Measurements from ENCODE around the gene CAMK2B.
A peak's percentile ranks its signal among the peaks of the same experiment; 100 is the strongest.

The CAMK2B gene

DNA sequence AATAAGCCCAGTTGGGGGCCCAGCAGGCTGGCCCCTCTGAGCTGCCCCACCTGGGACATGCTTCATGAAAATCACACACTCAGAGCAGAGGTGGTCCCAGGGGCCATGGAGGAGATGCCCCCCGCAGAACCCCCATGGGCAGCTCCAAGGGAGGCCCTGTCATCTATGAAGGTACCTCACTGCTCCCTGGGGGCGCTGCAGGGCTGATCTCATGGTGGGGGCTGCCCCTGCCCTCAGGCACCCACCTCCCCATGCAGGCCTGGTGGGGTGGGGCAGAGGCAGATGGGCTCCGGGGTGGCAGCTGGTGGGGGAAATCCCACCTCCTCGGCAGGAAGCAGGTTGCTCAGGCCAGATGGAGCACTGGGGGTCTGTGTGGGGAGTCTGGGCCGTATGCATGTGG is 64.2 kb downstream of the CAMK2B start:
- DNase-seq (ENCODE audit: insufficient read length, low spot score) = no peak
- TF ChIP-seq POLR2A (IDR thresholded peaks at IDR 0.05; ENCODE audit: low read depth, low read length) = no peak
- FAIRE-seq = no peak

DNA sequence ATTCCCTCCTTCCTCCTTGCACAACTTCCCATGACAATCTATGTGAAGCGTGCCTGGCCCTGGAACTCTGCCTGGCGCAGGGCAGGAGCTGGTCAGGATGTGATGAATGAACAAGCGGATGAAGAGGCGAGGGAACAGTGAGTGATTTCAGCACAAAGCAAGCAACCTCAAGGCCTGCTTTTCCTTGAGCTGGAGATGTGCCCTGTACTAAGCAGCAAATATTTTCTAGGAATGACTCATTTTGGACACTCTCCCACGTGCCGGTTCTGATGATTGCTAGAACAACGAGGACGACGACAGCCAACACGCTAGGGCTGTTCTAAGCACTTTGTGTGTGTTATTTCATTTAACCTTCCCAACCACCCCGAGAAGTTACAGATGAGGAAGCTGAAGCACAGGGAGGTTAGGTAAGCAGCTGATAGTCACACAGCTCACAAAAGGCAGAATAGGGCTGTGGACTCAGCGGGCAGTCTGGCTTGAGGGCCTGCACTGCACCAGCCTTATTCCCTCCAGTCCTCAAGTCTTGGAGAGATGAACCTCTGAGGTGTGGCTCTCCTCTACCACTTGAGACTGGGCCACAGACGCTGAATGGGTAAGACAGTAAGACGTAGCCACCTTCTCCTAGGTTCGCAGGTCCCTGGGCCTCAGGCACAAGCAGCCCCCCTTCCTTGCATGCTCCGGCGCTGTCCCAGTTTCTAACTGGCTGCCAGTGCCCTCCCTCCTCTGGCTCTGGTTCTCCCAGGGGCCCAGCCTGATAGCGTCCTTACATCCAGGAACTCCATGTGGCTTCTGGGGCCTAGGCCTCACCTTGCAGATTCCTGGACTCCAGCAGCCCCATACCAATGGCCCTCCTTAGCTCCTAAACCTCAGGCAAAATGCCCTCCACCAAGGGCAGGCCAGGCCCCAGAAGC is 65.6 kb downstream of the CAMK2B start:
- no peak for FAIRE-seq
- TF ChIP-seq POLR2A (IDR thresholded peaks at IDR 0.05; ENCODE audit: low read depth, low read length) = no peak
- peak; percentile 65 for DNase-seq (ENCODE audit: insufficient read length, low spot score)

DNA sequence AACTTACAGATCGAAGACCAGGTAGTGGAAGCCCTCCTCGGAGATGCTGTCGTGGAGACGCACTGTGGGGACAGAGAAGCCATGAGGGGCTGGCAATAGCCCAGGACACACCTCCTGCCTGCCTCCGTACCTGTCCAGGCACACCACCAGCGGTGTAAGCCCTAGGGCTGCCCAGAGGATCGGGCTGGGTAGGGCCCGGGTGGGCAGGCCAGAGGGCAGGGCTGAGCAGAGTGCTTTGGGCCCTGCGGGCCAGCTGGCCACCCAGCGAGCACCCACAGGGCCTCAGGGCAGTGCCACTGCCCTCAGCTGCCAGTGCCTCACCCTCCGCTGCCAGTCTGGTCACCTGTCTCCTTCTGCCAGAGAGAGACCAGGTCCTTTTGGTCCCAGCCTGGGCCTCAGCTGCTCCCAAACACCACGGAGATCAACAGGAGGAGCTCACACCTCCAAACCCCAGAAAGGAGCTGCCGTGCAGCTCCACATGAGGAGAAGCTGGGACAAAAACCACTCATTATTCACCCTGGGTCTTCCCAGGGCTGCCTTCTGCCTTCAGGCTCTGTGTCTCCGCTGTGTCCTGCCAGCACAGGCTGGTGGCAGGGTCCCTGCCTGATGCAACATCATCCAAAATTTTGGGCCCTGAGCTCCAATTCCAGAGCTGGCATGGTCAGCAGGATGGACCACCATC is 66.4 kb downstream of the CAMK2B start:
- no peak for FAIRE-seq
- no peak for DNase-seq (ENCODE audit: insufficient read length, low spot score)

DNA sequence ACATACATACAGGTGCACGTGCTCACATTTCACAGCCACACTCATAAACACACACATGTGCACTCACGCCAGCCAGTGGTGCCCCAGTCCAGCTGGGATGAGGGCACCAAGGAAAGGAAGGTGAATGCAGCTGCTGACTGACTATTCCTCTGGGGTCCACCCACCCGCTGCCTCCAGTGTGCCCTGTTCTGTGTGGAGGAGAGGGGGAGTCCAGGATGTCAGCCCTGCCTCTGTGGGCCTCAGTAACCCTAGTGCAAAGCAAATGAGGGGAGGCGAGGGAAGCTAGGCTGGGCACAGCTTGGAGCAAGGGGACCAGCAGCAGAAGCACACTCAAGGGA is 67.0 kb downstream of the CAMK2B start:
- TF ChIP-seq POLR2A (IDR thresholded peaks at IDR 0.05; ENCODE audit: low read depth, low read length) = no peak
- DNase-seq (ENCODE audit: insufficient read length, low spot score) (no peak), FAIRE-seq (no peak)

More for the DNA sequence above, 66.4 kb downstream of the CAMK2B start:
- TF ChIP-seq POLR2A (IDR thresholded peaks at IDR 0.05; ENCODE audit: low read depth, low read length) = no peak

DNA sequence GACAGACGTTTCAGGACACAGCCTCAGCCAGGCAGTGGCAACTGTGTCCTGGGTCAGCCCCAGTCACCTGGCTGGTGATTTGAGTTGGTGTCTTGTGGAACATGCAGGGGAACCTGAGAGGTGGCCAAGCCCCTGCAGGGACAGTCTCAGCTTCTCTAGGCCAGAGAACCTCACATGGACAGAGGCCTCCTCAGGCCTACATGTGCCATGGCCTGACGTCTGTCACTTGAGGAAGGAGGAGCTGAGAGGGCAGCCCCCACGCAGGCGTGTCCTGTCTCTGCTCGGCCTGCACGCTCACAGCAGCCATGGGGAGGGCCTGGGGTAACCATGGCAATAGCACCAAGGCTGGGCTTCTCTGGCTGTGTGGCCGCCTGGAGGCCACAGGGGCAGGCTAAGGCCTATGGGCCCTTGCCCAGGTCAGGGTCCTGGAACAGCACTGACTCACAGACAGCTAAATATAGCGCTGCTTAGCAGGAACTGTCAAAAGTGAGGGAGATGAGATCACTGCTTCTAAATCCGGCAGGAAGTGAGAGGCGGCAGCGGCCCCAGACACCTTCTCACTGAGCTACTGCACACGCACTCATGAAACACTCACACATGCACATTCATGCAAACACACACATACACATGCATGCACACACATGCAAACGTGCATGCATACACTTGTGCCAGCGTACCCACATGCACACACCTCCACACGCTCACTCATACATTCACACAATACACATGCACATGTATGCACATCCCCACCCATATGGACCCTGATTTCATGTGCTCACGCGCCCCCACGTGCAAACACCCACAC is 67.6 kb downstream of the CAMK2B start:
- TF ChIP-seq POLR2A (IDR thresholded peaks at IDR 0.05; ENCODE audit: low read depth, low read length) = 0 out of 2 replicates have a peak, but pooled peaks have one; percentile 32
- FAIRE-seq = peak; percentile 11
- DNase-seq (ENCODE audit: insufficient read length, low spot score) = peak; percentile 98

DNA sequence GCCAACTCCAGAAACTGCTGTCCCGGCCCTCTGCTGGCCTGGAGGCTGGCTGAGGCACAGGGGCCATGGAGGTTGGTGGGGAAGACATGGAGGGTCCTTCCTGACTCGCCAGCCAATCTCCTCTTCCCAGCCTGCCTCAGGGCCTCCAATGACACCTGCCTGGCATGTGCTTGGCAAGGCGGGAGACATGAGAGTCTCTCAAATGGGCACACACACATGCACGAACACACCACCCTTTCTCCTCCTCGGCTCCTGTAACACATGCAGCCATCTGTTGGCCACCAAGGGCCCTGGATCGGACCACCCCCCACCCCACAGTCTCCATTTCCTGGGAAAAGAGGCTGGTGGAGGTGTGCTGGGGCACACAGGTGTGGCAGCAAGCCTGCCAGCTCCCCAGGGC is 68.2 kb downstream of the CAMK2B start:
- no peak for TF ChIP-seq POLR2A (IDR thresholded peaks at IDR 0.05; ENCODE audit: low read depth, low read length)
- DNase-seq (ENCODE audit: insufficient read length, low spot score) (no peak), FAIRE-seq (no peak)

DNA sequence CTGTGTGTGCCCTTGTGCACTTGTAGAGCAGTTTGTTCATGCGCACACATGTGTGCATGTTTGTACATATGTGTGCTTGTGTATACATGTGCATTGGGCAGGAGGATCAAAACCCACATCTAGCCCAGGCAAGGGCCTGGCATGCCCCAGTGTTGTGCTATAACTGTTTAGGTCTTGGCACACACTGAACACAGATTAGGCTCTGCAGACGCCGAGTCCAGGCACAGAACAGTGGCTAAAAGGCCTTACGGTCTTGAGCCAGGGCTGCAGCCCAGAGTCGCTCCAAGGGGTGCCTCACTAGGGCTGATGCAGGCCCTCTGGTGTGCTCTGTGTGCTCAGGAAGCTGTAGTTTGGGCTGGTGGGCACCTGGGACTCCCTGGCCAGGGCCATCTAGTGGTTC is 68.9 kb downstream of the CAMK2B start:
- TF ChIP-seq POLR2A (IDR thresholded peaks at IDR 0.05; ENCODE audit: low read depth, low read length) = no peak
- FAIRE-seq (no peak), DNase-seq (ENCODE audit: insufficient read length, low spot score) (no peak)

DNA sequence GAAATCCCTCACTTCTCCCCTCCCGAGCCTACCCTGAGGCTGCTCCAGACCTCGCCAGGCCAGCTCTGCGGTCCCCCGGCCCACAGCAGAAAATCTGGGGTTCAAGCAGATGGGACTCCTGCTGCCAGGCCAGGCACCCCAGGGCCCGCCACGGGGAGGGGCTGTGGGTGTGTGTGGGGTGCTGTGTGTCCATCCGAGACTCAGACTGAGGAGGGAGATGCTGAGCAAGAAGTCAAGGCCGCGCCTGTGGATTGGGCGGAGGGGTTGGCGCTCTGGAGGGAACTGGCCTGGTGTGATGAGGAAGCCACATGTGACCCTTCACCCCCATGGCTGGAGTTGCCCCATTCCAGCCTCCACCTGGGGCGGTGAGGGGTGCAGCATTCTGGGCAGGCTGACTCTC is 73.5 kb downstream of the CAMK2B start:
- no peak for TF ChIP-seq POLR2A (IDR thresholded peaks at IDR 0.05; ENCODE audit: low read depth, low read length)
- FAIRE-seq (no peak), DNase-seq (ENCODE audit: insufficient read length, low spot score) (no peak)

DNA sequence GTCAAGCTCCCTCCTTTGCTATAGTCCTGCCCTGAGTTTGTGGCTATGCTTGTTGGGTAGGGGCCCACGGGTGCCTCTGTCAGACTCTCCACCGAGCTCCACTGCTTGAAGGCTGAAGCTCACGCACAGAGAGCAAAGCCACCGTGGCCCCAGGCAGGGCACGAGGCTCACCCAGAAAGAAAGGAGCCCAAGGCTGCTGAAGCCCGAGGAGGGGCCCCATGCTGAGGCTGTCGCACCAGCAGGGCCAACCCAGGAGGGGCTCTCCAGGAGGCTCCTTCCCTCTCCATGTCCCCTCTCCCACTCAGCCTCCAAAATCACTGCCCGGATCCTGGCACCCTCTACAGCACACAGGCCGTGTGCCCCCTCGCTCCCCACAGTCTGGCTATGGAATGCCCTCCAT is 74.1 kb downstream of the CAMK2B start:
- TF ChIP-seq POLR2A (IDR thresholded peaks at IDR 0.05; ENCODE audit: low read depth, low read length) = no peak
- FAIRE-seq = no peak
- DNase-seq (ENCODE audit: insufficient read length, low spot score) = no peak

DNA sequence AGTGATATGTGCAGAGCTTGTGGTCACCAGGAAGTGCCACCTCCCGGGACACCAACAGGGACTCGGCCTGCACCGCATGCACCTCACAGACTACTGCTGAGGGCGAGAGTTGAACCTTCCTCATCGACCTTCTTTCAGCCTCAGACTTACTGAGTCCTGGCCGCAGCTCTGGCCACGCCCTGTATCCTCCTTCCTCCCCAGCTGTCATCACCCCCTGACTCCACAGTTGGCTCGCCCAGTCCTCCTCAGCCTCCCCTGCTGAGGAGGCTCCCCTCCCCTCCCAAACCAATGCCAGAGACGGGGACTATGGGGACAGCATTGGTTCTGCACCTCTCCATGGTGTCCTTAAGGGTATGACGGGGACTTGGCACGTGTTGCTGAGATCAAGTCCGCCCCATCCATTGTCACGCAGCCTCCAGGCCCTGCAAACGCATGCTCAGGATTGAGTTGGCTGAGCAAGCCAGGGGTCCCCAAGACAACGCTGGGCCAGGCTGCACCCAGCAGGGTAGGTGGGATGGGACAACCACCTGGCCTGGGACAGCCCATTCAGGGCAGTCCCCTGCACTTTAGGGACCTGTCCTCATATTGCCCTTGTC is 75.7 kb downstream of the CAMK2B start:
- FAIRE-seq = no peak

DNA sequence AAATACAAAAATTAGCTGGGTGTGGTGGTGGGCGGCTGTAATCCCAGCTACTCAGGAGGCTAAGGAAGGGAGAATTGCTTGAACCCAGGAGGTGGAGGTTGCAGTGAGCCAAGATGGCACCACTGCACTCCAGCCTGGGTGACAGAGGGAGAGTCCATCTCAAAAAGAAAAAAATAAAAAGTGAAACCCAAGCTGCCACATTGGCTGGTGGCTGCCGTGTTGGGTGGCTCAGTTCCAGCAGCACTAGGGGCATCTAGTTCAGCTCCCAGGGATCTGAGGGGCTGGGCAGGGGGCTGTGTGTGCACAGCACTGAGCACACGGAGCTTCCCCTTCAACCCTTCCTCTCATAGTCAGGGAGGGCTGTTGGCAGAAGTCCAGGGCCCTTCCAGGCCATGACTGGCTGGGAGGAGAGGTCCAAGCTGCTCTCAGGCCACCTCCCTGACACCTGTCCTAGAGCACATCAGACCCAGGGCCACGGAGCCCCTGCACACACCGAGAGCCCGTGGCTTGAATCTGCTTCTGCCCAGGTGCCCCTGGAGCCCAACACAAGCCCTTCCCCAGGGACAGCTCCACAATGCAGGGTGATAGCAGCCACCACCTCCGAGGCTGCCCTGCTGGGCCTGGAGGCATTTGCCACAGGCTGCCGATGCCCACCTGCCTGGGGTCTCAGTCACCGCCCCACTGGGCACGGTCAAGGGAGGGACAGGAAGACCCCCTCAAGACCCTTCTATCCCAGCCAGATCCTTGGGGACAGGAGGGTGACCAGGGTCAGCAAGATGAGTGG is 77.3 kb downstream of the CAMK2B start:
- no peak for TF ChIP-seq POLR2A (IDR thresholded peaks at IDR 0.05; ENCODE audit: low read depth, low read length)
- FAIRE-seq (no peak), DNase-seq (ENCODE audit: insufficient read length, low spot score) (no peak)

More for the DNA sequence above, 75.7 kb downstream of the CAMK2B start:
- DNase-seq (ENCODE audit: insufficient read length, low spot score) = no peak
- no peak for TF ChIP-seq POLR2A (IDR thresholded peaks at IDR 0.05; ENCODE audit: low read depth, low read length)

DNA sequence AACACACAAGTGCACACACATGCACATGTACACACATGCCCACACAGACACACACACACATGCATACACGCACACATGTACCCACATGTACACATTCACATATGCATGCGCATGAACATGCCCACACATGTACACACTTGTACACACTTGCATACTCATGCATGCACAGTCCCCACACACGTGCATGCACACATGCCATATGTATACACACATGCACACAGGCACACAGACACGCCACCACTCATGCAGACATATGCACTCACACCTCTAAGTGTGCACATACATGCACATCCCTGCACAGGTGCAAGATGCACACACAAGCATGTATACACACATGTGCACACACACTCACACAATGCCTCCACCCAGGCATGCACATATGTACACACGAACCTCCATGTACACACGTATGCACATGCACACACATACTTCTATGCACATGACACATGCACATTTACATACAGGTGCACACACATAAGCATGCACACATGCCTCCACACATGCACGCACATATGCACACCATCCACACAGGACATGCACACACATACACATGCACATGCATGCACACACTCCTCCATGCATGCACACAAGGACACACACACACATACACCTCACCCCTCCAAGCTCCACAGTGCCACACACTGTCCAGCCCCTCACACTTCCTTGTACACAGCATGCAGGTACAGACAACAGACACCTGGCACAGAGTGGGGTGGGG is 78.8 kb downstream of the CAMK2B start:
- FAIRE-seq = no peak
- no peak for TF ChIP-seq POLR2A (IDR thresholded peaks at IDR 0.05; ENCODE audit: low read depth, low read length)
- DNase-seq (ENCODE audit: insufficient read length, low spot score) = no peak

All from H54 (cell line).